GM19043 (cell line): Measurements from ENCODE around the gene DOCK11.
"Not testable (repeated sequence)": the region's sequence is repeated elsewhere in the genome, so short reads cannot be mapped to it uniquely, and the experiment has no call there.

Experiments used
- ATAC-seq: cut with Tn5 transposase; IDR thresholded peaks from one replicate; pipeline ENCODE4 v1.9.1; 2021; ENCODE audit warnings: low read depth; ENCODE audit not compliant: unreplicated experiment

Gene DOCK11

GRCh38 chrX:118727686-118728339 is 232.2 kb downstream of the DOCK11 start:
- no peak for ATAC-seq

DNA sequence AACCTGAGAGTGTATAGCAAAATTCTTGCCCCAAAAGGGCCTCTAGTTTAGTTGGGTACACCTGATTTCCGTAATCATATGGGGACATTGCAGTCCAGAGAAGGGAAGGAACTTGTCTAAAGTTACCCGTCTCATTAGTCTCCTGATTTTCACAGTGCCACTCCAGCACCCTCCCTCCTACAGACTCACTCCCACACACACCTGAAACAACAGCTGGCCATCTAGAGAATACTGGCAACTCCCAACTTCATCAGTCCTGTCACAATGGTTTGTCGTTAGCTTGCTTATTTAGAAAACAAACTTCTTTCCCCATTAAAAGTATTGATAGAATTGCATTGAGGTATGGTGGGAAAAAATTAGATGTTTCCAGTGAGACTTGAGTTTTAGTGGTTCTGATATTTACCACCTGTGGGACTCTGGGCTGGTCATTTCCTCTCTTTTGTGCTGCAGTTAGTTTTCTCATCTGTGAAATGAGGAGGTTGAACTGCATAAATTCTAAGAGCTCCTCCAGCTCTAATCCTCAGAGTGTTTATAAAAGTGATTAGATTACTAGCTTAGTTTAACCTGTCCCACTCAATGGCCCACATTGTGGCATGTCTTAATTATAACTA is 233.5 kb downstream of the DOCK11 start:
- ATAC-seq: no peak

DNA sequence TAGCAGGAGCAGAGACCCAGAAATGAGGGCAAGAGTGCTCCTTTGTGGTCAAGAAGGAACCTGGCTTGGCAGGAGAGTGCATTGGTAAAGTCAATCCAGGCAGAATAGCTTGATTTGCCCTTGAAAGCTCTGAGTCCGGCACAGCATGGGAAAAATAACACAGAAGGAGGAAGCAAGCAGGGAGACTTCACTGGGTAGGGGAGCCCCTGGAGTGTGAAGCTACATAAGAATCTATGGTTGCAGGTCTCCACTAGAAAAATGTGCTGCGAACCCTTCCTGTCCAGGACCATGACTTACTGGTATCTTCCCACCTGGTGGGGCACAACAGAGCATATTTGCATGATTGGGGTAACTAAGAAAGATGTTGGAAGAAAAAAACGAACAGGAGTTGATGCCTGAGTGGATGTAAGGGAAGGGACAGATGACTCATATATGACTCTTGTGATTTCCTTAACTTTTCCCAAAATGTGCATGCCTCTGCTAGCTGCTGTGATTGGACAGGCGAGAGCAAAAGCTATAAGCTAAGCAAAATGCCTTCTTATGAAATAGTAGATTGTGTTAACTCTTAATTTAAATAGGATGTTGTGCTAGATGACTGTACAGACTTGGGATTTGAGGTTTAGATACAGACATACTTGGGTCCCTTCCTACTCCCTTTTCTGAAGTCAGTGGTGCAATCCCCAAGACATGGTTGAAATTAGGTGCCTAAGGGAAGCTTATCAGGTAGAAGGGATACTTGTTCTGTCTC is 235.1 kb downstream of the DOCK11 start:
- ATAC-seq: no peak

- not testable (repeated sequence) for ATAC-seq
These were observed 236.9 kb downstream of the DOCK11 start for GRCh38 chrX:118732551-118732950.

- ATAC-seq: no peak
These were observed 239.3 kb downstream of the DOCK11 start for GRCh38 chrX:118734909-118735308.
